Subcutaneous adipose tissue (tissue), 4 donors: ENCODE results near the gene AGFG1. TPM values are rescaled to one million over a fixed set of nuclear protein-coding genes. Genes with fewer than 3 reads are reported as not detected.

Experiments
- total RNA-seq, 4 donors: library from RNA; depleted of rRNA; stranded (reverse); fragments of >200 nt; gene quantifications; one replicate each; pipeline ENCODE4 v1.1.0, GENCODE V29; 2016
- TF ChIP-seq, protein P1 (sequence below): fragments of 450-650 bp; IDR thresholded peaks from one replicate; pipeline ENCODE4 v1.5.1; 2016; ENCODE audit warnings: low read depth, mild to moderate bottlenecking, control low read depth, antibody characterized with exemption, moderate library complexity

AGFG1 gene
- total RNA-seq, 4 donors from 2014 or later, result 88.7 to 235 (median 146) TPM

DNA sequence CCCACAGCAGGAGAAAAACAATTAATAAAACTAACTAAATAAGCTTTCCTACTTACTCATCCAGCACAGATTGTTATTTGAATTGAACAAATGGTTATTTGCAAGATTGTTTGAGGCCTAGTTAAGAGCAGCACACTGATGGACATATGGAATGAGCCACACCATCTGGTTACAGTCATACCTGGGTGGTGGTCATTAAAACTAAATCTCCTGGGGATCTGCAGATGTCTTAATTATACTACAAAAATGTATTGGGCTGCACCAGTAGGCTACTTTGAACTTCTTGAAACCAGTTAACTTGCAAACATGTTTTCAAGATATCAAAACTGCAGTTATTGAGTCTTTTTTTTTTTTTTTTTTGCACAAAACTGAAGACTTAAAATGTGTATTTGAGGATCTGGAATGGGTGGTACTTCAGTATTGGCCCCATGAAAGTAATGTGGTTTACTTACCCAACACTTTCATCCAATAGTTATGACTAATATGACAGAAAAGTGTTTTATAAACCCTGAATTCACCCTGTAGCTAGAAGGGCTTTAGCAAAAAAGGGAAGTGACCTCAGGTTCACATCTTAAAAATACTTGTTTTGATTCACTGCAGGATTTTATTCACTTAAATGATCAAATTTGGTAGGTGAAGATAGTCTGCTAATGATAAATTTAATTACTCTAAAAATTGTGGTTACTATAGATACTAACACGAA lies 10.8 kb downstream of the AGFG1 start:
- TF ChIP-seq, protein P1, sequence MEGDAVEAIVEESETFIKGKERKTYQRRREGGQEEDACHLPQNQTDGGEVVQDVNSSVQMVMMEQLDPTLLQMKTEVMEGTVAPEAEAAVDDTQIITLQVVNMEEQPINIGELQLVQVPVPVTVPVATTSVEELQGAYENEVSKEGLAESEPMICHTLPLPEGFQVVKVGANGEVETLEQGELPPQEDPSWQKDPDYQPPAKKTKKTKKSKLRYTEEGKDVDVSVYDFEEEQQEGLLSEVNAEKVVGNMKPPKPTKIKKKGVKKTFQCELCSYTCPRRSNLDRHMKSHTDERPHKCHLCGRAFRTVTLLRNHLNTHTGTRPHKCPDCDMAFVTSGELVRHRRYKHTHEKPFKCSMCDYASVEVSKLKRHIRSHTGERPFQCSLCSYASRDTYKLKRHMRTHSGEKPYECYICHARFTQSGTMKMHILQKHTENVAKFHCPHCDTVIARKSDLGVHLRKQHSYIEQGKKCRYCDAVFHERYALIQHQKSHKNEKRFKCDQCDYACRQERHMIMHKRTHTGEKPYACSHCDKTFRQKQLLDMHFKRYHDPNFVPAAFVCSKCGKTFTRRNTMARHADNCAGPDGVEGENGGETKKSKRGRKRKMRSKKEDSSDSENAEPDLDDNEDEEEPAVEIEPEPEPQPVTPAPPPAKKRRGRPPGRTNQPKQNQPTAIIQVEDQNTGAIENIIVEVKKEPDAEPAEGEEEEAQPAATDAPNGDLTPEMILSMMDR, result no peak

DNA sequence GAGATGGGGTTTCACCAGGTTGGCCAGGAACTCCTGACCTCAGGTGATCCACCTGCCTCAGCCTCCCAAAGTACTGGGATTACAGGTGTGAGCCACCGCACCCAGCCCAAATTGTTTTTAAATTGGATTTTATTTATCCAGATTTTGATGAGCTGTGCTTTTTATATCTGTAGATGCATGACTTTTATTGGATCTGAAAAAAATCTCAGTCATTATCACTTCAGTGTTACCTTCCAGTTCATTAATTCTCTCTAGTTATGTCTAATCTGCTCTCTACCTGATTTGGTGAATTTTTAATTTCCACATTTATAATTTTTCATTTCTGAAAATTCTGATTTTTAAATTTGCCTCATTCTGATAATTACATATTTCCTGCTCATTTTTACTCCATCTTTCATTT lies 13.5 kb downstream of the AGFG1 start:
- TF ChIP-seq, protein P1, result no peak

DNA sequence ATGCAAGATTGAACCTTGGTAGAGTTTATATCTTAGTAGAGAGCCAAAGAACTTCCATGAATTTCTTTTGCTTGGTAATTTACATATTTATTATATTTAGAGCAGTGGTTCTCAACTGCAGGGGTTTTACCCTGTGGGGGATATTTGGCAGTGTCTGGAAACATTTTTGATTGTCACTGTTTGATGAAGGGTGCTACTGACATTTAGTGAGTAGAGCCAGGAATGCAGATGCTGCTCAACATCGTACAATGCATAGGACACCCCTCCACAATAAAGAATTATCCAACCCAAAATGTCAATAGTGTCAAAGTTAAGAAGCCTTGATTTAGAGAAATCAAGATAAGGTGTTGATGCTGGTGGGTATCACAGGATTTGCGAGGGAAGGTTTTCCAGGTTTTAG lies 14.7 kb downstream of the AGFG1 start:
- TF ChIP-seq, protein P1, result no peak

DNA sequence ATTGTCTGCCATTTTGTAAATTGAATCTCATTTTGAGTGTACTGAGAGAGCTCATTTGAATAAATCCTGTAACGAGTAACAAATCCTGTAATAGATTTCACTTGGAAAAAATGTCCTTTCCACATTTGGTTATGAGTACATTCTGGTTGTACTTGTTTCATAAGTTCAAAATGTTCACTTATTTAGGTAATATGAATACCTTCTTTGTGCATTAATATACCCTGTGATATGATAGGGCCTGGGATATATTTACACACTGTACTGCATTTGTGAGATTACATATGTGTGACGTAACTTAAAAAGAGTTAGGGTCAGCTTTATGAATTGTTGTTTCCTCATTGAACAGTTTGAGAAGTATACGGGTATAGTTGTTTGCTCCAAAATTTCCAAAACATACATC lies 16.1 kb downstream of the AGFG1 start:
- TF ChIP-seq, protein P1, result no peak

DNA sequence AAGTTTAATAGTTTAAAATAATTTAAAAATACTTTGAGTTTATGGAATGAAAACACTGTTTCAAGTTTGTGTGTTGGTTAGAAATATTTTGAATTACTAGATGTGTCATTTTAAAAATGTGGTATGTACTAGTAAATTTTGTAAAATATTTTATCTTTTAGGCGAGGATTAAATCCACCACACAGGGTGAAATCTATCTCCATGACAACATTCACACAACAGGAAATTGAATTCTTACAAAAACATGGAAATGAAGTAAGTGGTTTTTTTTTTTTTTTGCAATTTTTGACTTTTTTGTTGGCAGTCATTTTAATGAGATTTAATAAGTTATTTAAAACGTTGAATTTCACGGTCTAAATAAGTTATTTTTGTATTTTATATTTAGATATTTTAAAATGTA lies 19.4 kb downstream of the AGFG1 start:
- TF ChIP-seq, protein P1, result no peak

DNA sequence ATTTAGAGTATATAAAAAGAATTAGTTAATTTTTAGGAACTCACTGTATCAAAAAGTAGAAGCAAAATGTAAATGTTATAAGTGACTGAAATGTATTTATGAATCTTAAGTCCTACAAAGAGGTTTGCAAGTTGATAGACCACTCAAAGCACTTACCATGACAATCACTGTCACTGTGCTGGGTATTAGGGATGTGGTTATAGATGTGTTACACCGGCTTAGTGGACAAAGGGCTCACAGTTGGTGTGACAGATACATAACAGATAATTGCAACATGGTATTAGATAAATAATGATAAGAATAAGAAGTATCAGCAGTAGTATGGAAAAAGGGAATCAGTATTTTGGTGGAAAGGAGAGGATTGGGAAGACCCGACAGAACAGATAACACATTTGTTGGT lies 21.6 kb downstream of the AGFG1 start:
- TF ChIP-seq, protein P1, result no peak

DNA sequence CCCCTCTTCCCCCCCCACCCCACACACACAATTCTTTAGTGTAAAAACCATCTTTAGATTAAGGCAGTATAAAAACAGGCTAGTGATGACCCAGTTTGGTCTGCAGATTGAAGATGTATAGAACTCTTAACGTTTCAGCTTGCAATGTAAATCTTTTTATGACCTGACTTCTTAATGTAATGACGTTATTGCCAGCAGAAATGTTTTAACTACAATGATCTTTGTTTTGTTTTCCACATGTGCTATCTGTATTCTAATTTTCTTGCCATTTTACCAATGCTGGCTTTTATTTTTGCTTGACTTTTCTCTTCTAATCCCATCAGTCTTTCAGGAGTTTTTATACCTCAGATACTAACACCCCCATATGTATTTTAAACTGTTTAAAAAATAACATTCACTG lies 25.2 kb downstream of the AGFG1 start:
- TF ChIP-seq, protein P1, result no peak
